Measurements from ENCODE around the gene CA12. TPM values are rescaled to one million over a fixed set of nuclear protein-coding genes. Genes with fewer than 3 reads are reported as not detected.

CA12 gene
- total and polyA plus RNA-seq, 2 donors (not counting 3 experiments of a cell fraction or from before 2014, with no cell fraction given): 1.1 to 5.9 TPM

GRCh38 chr15:63351170-63351569 is 30.5 kb downstream of the CA12 start:
- no peak for FAIRE-seq
- intact Hi-C loops (cut with micrococcal nuclease): no loop called here
- POLR2A ChIA-PET: no interaction called here

More at GRCh38 chr15:63351170-63351569, 30.5 kb downstream of the CA12 start:
- Histone ChIP-seq H3K4me2 (ENCODE audit: insufficient read depth, low read length) (no peak overlapping the region), H3K4me1 (ENCODE audit: control insufficient read depth, extremely low read depth, insufficient read depth, low read length) (peaks cover 16% of the 10 kb centered on the region), H3K9me1 (replicated peaks; ENCODE audit: control insufficient read depth, extremely low read depth, insufficient read depth, low read length) (no peaks in the 10 kb centered on the region), H3K36me3 (ENCODE audit: control insufficient read depth in 2 of 2, extremely low read depth in 1 of 2, insufficient read depth in 2 of 2, low read length in 2 of 2) (no peaks in the 10 kb centered on the region), H4K20me1 (replicated peaks; ENCODE audit: control insufficient read depth, extremely low read depth, insufficient read depth, low read length) (no peaks in the 10 kb centered on the region), H3K9ac (replicated peaks; ENCODE audit: extremely low read depth, insufficient read depth, low read length) (no peak overlapping the region), H2AFZ (ENCODE audit: low read depth, low read length) (no peak overlapping the region), H3K79me2 (ENCODE audit: control insufficient read depth, insufficient read depth, low read length) (no peaks in the 10 kb centered on the region), H3K27ac (ENCODE audit: insufficient read depth, low read depth, low read length) (no peak overlapping the region), H3K27me3 (ENCODE audit: control insufficient read depth in 2 of 2, insufficient read depth in 2 of 2, low read length in 2 of 2) (no peaks in the 10 kb centered on the region), H3K4me3 (replicated peaks in 1 of 3; ENCODE audit: insufficient read depth in 1 of 3, low read depth in 1 of 3, low read length in 3 of 3) (no peak overlapping the region), H3K9me3 (replicated peaks; ENCODE audit: control insufficient read depth, insufficient read depth, low read length) (no peaks in the 10 kb centered on the region)
- TF ChIP-seq GATA2 (IDR thresholded peaks at IDR 0.05; ENCODE audit: insufficient read depth, insufficient read length, low read depth, low read length) (no peak), FOS (IDR thresholded peaks at IDR 0.05; ENCODE audit: borderline replicate concordance, insufficient read depth, low read length) (no peak), MYC (IDR thresholded peaks at IDR 0.05; ENCODE audit: low read depth, low read length) (no peak), POLR2A (IDR thresholded peaks at IDR 0.05; ENCODE audit: low read depth, low read length) (no peak), CTCF (IDR thresholded peaks at IDR 0.05; ENCODE audit: extremely low read depth in 1 of 2, insufficient read depth in 1 of 2, low read depth in 1 of 2, low read length in 2 of 2) (no peak), POLR2AphosphoS5 (IDR thresholded peaks at IDR 0.05; ENCODE audit: insufficient read depth, low read depth, low read length) (no peak), JUN (IDR thresholded peaks at IDR 0.05; ENCODE audit: borderline replicate concordance, insufficient read depth, insufficient read length, low read depth) (no peak), MAX (IDR thresholded peaks at IDR 0.05; ENCODE audit: insufficient read depth, insufficient read length) (no peak)
- dilution Hi-C loops (cut with MboI; ENCODE audit: extremely low pct_ligation_motif_present, low sequenced_read_pairs): no loop called here
- no TSS peak for BruUV-seq (replicated peaks)
- CTCF ChIA-PET: interaction anchor here (1.4 to 1.7 kb wide), 2 partner anchors 8 to 24 kb away, joined by 3 to 6 read pairs; no protein-coding TSS in a partner anchor
- DNase-seq (ENCODE audit: low read depth, low spot score): no peak

Data from endothelial cell of umbilical vein (primary cell).